Spleen (tissue), 7 donors: Measurements from ENCODE around the gene LCE2B.

Experiments
- POLR2A ChIP-seq, 3 donors: fragments of 450-650 bp; IDR thresholded peaks; one replicate each; pipeline ENCODE4 v1.5.1; 2017; ENCODE audit warnings: antibody characterized with exemption in 3 of 3, mild to moderate bottlenecking in 1 of 3
- TF ChIP-seq, protein P1 (sequence below), 11 experiments: fragments of 200-600 bp in 7 of 11; fragments of 450-650 bp in 4 of 11; sonication (generic) in 4 of 11; IDR thresholded peaks in 8 of 11; conservative IDR thresholded peaks in 3 of 11; 1 replicate in 7 of 11; 2 replicates in 4 of 11; pipeline versions ENCODE4 v1.4.0 to v1.8.0; 2016 to 2021; ENCODE audit warnings: antibody characterized with exemption in 11 of 11, inconsistent platforms in 4 of 11, mild to moderate bottlenecking in 1 of 11
- donor health status: DM: no; HTN: no; CAD: no; lungs with moderate emphysema.
- donor health status: DM: no; HTN: no; CAD: no.
- donor health status: DM: no; HTN: no; CAD: no.

DNA sequence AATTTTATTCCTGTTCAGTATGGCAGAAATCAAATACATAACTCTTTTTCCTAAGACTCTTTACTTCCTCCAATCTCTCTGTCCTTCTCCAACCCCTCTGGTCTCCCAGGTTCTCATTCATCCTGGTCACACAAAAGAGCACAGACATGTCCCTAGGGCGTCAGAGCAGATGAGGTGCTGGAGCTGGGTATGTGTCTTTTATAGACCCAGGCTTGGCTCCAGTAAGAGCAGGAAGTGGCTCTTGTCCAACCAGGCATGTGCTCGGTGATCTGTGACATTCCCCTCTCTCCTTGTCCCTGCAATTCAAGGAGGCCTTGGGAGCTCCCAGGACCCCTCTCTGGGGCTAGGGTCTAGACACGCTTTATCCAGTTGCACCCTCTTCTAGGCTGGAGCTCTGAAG lies 40.8 kb upstream of the LCE2B start:
- TF ChIP-seq, protein P1, sequence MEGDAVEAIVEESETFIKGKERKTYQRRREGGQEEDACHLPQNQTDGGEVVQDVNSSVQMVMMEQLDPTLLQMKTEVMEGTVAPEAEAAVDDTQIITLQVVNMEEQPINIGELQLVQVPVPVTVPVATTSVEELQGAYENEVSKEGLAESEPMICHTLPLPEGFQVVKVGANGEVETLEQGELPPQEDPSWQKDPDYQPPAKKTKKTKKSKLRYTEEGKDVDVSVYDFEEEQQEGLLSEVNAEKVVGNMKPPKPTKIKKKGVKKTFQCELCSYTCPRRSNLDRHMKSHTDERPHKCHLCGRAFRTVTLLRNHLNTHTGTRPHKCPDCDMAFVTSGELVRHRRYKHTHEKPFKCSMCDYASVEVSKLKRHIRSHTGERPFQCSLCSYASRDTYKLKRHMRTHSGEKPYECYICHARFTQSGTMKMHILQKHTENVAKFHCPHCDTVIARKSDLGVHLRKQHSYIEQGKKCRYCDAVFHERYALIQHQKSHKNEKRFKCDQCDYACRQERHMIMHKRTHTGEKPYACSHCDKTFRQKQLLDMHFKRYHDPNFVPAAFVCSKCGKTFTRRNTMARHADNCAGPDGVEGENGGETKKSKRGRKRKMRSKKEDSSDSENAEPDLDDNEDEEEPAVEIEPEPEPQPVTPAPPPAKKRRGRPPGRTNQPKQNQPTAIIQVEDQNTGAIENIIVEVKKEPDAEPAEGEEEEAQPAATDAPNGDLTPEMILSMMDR (IDR thresholded peaks at IDR 0.05 in 8 of 11, conservative IDR thresholded peaks at IDR 0.05 in 3 of 11), result no peak
- no peak for TF ChIP-seq POLR2A (IDR thresholded peaks at IDR 0.05)
